HEK293 (cell line): ENCODE results near the gene PRR11.

Experiments used
- BCL6B ChIP-seq: fragments of 450-650 bp; formaldehyde crosslinking; IDR thresholded peaks from 2 replicates; pipeline ENCODE4 v1.5.1; 2017; ENCODE audit warnings: missing biosample characterization, missing genetic modification characterization
- EGR2 ChIP-seq: fragments of 450-650 bp; formaldehyde crosslinking; IDR thresholded peaks from 2 replicates; pipeline ENCODE4 v1.5.1; 2016; ENCODE audit warnings: low read depth, missing biosample characterization, missing genetic modification characterization
- GLI2 ChIP-seq: fragments of 450-650 bp; formaldehyde crosslinking; IDR thresholded peaks from 2 replicates; pipeline ENCODE4; 2017; ENCODE audit warnings: missing biosample characterization, missing genetic modification characterization, low read depth, borderline replicate concordance
- HOXD13 ChIP-seq: sonication (generic); formaldehyde crosslinking; IDR thresholded peaks from 2 replicates; pipeline ENCODE4 v1.8.0; 2022; ENCODE audit warnings: missing genetic modification reagents, borderline replicate concordance
- OSR2 ChIP-seq: fragments of 450-650 bp; formaldehyde crosslinking; IDR thresholded peaks from 2 replicates; pipeline ENCODE4 v1.5.1; 2016; ENCODE audit warnings: missing biosample characterization, missing genetic modification characterization
- SP7 ChIP-seq: fragments of 450-650 bp; formaldehyde crosslinking; IDR thresholded peaks from 2 replicates; pipeline ENCODE4 v1.5.1; 2016; ENCODE audit warnings: missing biosample characterization, missing genetic modification characterization
- TCF7L2 ChIP-seq: IDR thresholded peaks from 2 replicates; pipeline ENCODE4 v1.6.1; 2011; ENCODE audit warnings: low read depth, mild to moderate bottlenecking, inconsistent platforms, low read length, moderate library complexity, borderline replicate concordance
- ZNF18 ChIP-seq: fragments of 450-650 bp; formaldehyde crosslinking; IDR thresholded peaks from 2 replicates; pipeline ENCODE4 v1.5.1; 2016; ENCODE audit warnings: missing biosample characterization, missing genetic modification characterization
- ZNF19 ChIP-seq: fragments of 450-650 bp; formaldehyde crosslinking; IDR thresholded peaks from 2 replicates; pipeline ENCODE4; 2016; ENCODE audit warnings: missing biosample characterization, missing genetic modification characterization, low read depth
- ZNF341 ChIP-seq: fragments of 450-650 bp; formaldehyde crosslinking; IDR thresholded peaks from 2 replicates; pipeline ENCODE4; 2016; ENCODE audit warnings: low read depth, missing biosample characterization, missing genetic modification characterization
- ZNF423 ChIP-seq: fragments of 450-650 bp; formaldehyde crosslinking; IDR thresholded peaks from 2 replicates; pipeline ENCODE4 v1.5.1; 2016; ENCODE audit warnings: missing biosample characterization, missing genetic modification characterization
- ZNF549 ChIP-seq: fragments of 450-650 bp; IDR thresholded peaks from 2 replicates; pipeline ENCODE4 v1.5.1; 2018; ENCODE audit warnings: missing biosample characterization, missing genetic modification characterization, mild to moderate bottlenecking, inconsistent platforms, moderate library complexity
- ZNF561 ChIP-seq: fragments of 450-650 bp; IDR thresholded peaks from 2 replicates; pipeline ENCODE4 v1.5.1; 2018; ENCODE audit warnings: missing biosample characterization, missing genetic modification characterization, borderline replicate concordance
- ZNF707 ChIP-seq: fragments of 450-650 bp; formaldehyde crosslinking; IDR thresholded peaks from 2 replicates; pipeline ENCODE4 v1.5.1; 2016; ENCODE audit warnings: missing biosample characterization, missing genetic modification characterization
- ZNF76 ChIP-seq: fragments of 450-650 bp; formaldehyde crosslinking; IDR thresholded peaks from 2 replicates; pipeline ENCODE4; 2016; ENCODE audit warnings: low read depth, missing biosample characterization, missing genetic modification characterization, borderline replicate concordance
- ZNF768 ChIP-seq: fragments of 450-650 bp; formaldehyde crosslinking; IDR thresholded peaks from 2 replicates; pipeline ENCODE4 v1.5.1; 2018; ENCODE audit warnings: missing biosample characterization, mild to moderate bottlenecking, missing genetic modification characterization
- ZNF837 ChIP-seq: fragments of 450-650 bp; formaldehyde crosslinking; IDR thresholded peaks from 2 replicates; pipeline ENCODE4 v1.5.1; 2016; ENCODE audit warnings: missing biosample characterization, missing genetic modification characterization
- TF ChIP-seq, protein P1 (sequence below): fragments of 450-650 bp; formaldehyde crosslinking; IDR thresholded peaks from 2 replicates; pipeline ENCODE4 v1.5.1; 2016; ENCODE audit warnings: missing biosample characterization, missing genetic modification characterization
- TF ChIP-seq, protein P2 (sequence below): fragments of 450-650 bp; formaldehyde crosslinking; IDR thresholded peaks from 2 replicates; pipeline ENCODE4 v1.5.1; 2016; ENCODE audit warnings: missing biosample characterization, missing genetic modification characterization
- TF ChIP-seq, protein P3 (sequence below): fragments of 450-650 bp; formaldehyde crosslinking; optimal IDR thresholded peaks from 2 replicates; pipeline ENCODE3; 2016; ENCODE audit warnings: missing biosample characterization, mild to moderate bottlenecking, missing genetic modification characterization
- TF ChIP-seq, protein P4 (sequence below): fragments of 450-650 bp; formaldehyde crosslinking; IDR thresholded peaks from 2 replicates; pipeline ENCODE4 v1.5.1; 2016; ENCODE audit warnings: missing biosample characterization, missing genetic modification characterization, borderline replicate concordance

The PRR11 gene

GRCh38 chr17:59220328-59221158 is 65.0 kb downstream of the PRR11 start, which contains the start of gene GDPD1 (continued):
- TF ChIP-seq ZNF18 (tag by site-specific recombination) (peak; percentile 96), ZNF707 (no peak), HOXD13 (no peak), ZNF423 (tag by site-specific recombination) (no peak), ZNF561 (tag by site-specific recombination) (0 out of 2 replicates have a peak, but pooled peaks have one; percentile 21), ZNF549 (tag by site-specific recombination) (no peak), TCF7L2 (no peak), ZNF837 (tag by site-specific recombination) (no peak), ZNF76 (tag by site-specific recombination) (peak; percentile 56), BCL6B (tag by site-specific recombination) (no peak), ZNF768 (tag by site-specific recombination) (no peak), ZNF341 (tag by site-specific recombination) (peak; percentile 98), ZNF19 (tag by site-specific recombination) (no peak), SP7 (tag by site-specific recombination) (peak; percentile 46; the same call in 1 of the 2 replicates), GLI2 (tag by site-specific recombination) (no peak), EGR2 (tag by site-specific recombination) (peak; percentile 69), OSR2 (peak; percentile 74)
- TF ChIP-seq, protein P1, sequence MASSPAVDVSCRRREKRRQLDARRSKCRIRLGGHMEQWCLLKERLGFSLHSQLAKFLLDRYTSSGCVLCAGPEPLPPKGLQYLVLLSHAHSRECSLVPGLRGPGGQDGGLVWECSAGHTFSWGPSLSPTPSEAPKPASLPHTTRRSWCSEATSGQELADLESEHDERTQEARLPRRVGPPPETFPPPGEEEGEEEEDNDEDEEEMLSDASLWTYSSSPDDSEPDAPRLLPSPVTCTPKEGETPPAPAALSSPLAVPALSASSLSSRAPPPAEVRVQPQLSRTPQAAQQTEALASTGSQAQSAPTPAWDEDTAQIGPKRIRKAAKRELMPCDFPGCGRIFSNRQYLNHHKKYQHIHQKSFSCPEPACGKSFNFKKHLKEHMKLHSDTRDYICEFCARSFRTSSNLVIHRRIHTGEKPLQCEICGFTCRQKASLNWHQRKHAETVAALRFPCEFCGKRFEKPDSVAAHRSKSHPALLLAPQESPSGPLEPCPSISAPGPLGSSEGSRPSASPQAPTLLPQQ (tag by site-specific recombination), result peak; percentile 52
- TF ChIP-seq, protein P2, sequence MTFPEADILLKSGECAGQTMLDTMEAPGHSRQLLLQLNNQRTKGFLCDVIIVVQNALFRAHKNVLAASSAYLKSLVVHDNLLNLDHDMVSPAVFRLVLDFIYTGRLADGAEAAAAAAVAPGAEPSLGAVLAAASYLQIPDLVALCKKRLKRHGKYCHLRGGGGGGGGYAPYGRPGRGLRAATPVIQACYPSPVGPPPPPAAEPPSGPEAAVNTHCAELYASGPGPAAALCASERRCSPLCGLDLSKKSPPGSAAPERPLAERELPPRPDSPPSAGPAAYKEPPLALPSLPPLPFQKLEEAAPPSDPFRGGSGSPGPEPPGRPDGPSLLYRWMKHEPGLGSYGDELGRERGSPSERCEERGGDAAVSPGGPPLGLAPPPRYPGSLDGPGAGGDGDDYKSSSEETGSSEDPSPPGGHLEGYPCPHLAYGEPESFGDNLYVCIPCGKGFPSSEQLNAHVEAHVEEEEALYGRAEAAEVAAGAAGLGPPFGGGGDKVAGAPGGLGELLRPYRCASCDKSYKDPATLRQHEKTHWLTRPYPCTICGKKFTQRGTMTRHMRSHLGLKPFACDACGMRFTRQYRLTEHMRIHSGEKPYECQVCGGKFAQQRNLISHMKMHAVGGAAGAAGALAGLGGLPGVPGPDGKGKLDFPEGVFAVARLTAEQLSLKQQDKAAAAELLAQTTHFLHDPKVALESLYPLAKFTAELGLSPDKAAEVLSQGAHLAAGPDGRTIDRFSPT (tag by site-specific recombination), result no peak
- TF ChIP-seq, protein P3, sequence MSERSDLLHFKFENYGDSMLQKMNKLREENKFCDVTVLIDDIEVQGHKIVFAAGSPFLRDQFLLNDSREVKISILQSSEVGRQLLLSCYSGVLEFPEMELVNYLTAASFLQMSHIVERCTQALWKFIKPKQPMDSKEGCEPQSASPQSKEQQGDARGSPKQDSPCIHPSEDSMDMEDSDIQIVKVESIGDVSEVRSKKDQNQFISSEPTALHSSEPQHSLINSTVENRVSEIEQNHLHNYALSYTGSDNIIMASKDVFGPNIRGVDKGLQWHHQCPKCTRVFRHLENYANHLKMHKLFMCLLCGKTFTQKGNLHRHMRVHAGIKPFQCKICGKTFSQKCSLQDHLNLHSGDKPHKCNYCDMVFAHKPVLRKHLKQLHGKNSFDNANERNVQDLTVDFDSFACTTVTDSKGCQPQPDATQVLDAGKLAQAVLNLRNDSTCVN (tag by site-specific recombination), result peak; percentile 53
- TF ChIP-seq, protein P4, sequence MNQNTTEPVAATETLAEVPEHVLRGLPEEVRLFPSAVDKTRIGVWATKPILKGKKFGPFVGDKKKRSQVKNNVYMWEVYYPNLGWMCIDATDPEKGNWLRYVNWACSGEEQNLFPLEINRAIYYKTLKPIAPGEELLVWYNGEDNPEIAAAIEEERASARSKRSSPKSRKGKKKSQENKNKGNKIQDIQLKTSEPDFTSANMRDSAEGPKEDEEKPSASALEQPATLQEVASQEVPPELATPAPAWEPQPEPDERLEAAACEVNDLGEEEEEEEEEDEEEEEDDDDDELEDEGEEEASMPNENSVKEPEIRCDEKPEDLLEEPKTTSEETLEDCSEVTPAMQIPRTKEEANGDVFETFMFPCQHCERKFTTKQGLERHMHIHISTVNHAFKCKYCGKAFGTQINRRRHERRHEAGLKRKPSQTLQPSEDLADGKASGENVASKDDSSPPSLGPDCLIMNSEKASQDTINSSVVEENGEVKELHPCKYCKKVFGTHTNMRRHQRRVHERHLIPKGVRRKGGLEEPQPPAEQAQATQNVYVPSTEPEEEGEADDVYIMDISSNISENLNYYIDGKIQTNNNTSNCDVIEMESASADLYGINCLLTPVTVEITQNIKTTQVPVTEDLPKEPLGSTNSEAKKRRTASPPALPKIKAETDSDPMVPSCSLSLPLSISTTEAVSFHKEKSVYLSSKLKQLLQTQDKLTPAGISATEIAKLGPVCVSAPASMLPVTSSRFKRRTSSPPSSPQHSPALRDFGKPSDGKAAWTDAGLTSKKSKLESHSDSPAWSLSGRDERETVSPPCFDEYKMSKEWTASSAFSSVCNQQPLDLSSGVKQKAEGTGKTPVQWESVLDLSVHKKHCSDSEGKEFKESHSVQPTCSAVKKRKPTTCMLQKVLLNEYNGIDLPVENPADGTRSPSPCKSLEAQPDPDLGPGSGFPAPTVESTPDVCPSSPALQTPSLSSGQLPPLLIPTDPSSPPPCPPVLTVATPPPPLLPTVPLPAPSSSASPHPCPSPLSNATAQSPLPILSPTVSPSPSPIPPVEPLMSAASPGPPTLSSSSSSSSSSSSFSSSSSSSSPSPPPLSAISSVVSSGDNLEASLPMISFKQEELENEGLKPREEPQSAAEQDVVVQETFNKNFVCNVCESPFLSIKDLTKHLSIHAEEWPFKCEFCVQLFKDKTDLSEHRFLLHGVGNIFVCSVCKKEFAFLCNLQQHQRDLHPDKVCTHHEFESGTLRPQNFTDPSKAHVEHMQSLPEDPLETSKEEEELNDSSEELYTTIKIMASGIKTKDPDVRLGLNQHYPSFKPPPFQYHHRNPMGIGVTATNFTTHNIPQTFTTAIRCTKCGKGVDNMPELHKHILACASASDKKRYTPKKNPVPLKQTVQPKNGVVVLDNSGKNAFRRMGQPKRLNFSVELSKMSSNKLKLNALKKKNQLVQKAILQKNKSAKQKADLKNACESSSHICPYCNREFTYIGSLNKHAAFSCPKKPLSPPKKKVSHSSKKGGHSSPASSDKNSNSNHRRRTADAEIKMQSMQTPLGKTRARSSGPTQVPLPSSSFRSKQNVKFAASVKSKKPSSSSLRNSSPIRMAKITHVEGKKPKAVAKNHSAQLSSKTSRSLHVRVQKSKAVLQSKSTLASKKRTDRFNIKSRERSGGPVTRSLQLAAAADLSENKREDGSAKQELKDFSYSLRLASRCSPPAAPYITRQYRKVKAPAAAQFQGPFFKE (tag by site-specific recombination), result no peak
